PFSK-1 (cell line): ENCODE measurements around the gene GRK5.

ENCODE experiments used
- FOXP2 ChIP-seq: optimal IDR thresholded peaks from 2 replicates; pipeline ENCODE3; 2011; ENCODE audit warnings: borderline replicate concordance, control low read depth, inconsistent platforms; ENCODE audit not compliant: insufficient read depth; ENCODE audit errors: extremely low read length, extremely low read depth
- POLR2AphosphoS5 ChIP-seq: IDR thresholded peaks from 2 replicates; pipeline ENCODE4 v1.6.1; 2012; ENCODE audit warnings: low read depth, mild to moderate bottlenecking, control low read depth, low read length, moderate library complexity
- REST ChIP-seq, 2 experiments: IDR thresholded peaks; 2 replicates each; pipeline versions ENCODE4 v1.6.1 to v1.8.0; 2011 to 2012; ENCODE audit warnings: low read depth in 2 of 2, low read length in 2 of 2, control low read depth in 1 of 2, inconsistent platforms in 1 of 2, mild to moderate bottlenecking in 1 of 2, moderate library complexity in 1 of 2; ENCODE audit not compliant: insufficient read depth in 1 of 2
- SIN3A ChIP-seq: IDR thresholded peaks from 2 replicates; pipeline ENCODE4 v1.6.1; 2012; ENCODE audit warnings: mild to moderate bottlenecking, low read length, moderate library complexity, borderline replicate concordance; ENCODE audit not compliant: insufficient read depth
- TAF1 ChIP-seq: IDR thresholded peaks from 2 replicates; pipeline ENCODE4 v1.6.1; 2012; ENCODE audit warnings: low read length, control low read depth, borderline replicate concordance; ENCODE audit not compliant: insufficient read depth

The GRK5 gene

GRCh38 chr10:119478111-119478802, 270.9 kb downstream of the GRK5 start:
- no peak for TF ChIP-seq SIN3A
- TF ChIP-seq TAF1, result no peak
- no peak for TF ChIP-seq REST (IDR thresholded peaks at IDR 0.05; ENCODE audit: insufficient read depth in 1 of 2, low read depth in 2 of 2, low read length in 2 of 2)
- no peak for TF ChIP-seq FOXP2
- no peak for TF ChIP-seq POLR2AphosphoS5

- TF ChIP-seq SIN3A (no peak), POLR2AphosphoS5 (no peak), FOXP2 (no peak), TAF1 (no peak), REST (IDR thresholded peaks at IDR 0.05; ENCODE audit: insufficient read depth in 1 of 2, low read depth in 2 of 2, low read length in 2 of 2) (no peak)
Observed at GRCh38 chr10:119478811-119479341, 271.5 kb downstream of the GRK5 start.

GRCh38 chr10:119479532-119479931, 272.2 kb downstream of the GRK5 start:
- TF ChIP-seq REST (IDR thresholded peaks at IDR 0.05; ENCODE audit: insufficient read depth in 1 of 2, low read depth in 2 of 2, low read length in 2 of 2) (no peak), FOXP2 (no peak), SIN3A (no peak), TAF1 (no peak), POLR2AphosphoS5 (no peak)

- TF ChIP-seq REST (IDR thresholded peaks at IDR 0.05; ENCODE audit: insufficient read depth in 1 of 2, low read depth in 2 of 2, low read length in 2 of 2), result no peak
- no peak for TF ChIP-seq TAF1
- no peak for TF ChIP-seq FOXP2
- TF ChIP-seq SIN3A, result no peak
- TF ChIP-seq POLR2AphosphoS5, result no peak
Observed at GRCh38 chr10:119480667-119481066, 273.3 kb downstream of the GRK5 start.
